HepG2 (cell line): ENCODE results near the gene CDC34. TPM values are rescaled to one million over a fixed set of nuclear protein-coding genes. Genes with fewer than 3 reads are reported as not detected.
A peak's percentile ranks its signal among the peaks of the same experiment; 100 is the strongest.

Experiments used
- ATF7 ChIP-seq, 2 experiments: fragments of 450-650 bp in 1 of 2; sonication (generic) in 1 of 2; formaldehyde crosslinking in 1 of 2; IDR thresholded peaks; 2 replicates each; pipeline versions ENCODE4 v1.4.0 to v1.6.1; 2016 to 2020; ENCODE audit warnings: antibody characterized with exemption in 1 of 2, mild to moderate bottlenecking in 1 of 2, missing genetic modification reagents in 1 of 2
- ATF7-NPFF ChIP-seq: sonication (generic); formaldehyde crosslinking; IDR thresholded peaks from 2 replicates; pipeline ENCODE4 v1.8.1; 2023; ENCODE audit warnings: mild to moderate bottlenecking, low read depth, missing genetic modification reagents, moderate library complexity
- CHCHD3 ChIP-seq: sonication (generic); formaldehyde crosslinking; IDR thresholded peaks from 2 replicates; pipeline ENCODE4 v1.8.0; 2022; ENCODE audit warnings: mild to moderate bottlenecking, missing genetic modification reagents, moderate library complexity
- EHMT2 ChIP-seq: fragments of 200-600 bp; sonication (generic); IDR thresholded peaks from 2 replicates; pipeline ENCODE4 v1.7.0; 2017; ENCODE audit warnings: antibody characterized with exemption, low read depth, low read length, borderline replicate concordance
- FOXO4 ChIP-seq: sonication (generic); formaldehyde crosslinking; conservative IDR thresholded peaks from 2 replicates; pipeline ENCODE4 v1.8.1; 2023; ENCODE audit warnings: missing genetic modification reagents
- KLF15 ChIP-seq: sonication (generic); formaldehyde crosslinking; IDR thresholded peaks from 2 replicates; pipeline ENCODE4 v1.8.1; 2023; ENCODE audit warnings: borderline replicate concordance, mild to moderate bottlenecking, inconsistent platforms, missing genetic modification reagents, mixed read lengths
- LRRFIP1 ChIP-seq: sonication (generic); formaldehyde crosslinking; conservative IDR thresholded peaks from 2 replicates; pipeline ENCODE4 v1.4.0; 2020; ENCODE audit warnings: missing genetic modification reagents
- MTA1 ChIP-seq: sonication (generic); formaldehyde crosslinking; IDR thresholded peaks from 2 replicates; pipeline ENCODE4 v1.4.0; 2020; ENCODE audit warnings: missing genetic modification reagents, mild to moderate bottlenecking, borderline replicate concordance
- MTF1 ChIP-seq: sonication (generic); formaldehyde crosslinking; IDR thresholded peaks from 2 replicates; pipeline ENCODE4 v1.5.0; 2020; ENCODE audit warnings: missing genetic modification reagents
- NFIB ChIP-seq: sonication (generic); formaldehyde crosslinking; IDR thresholded peaks from 2 replicates; pipeline ENCODE4 v1.9.0; 2021; ENCODE audit warnings: missing genetic modification reagents, mild to moderate bottlenecking, borderline replicate concordance
- POGZ ChIP-seq: sonication (generic); formaldehyde crosslinking; IDR thresholded peaks from 2 replicates; pipeline ENCODE4 v1.4.0; 2020; ENCODE audit warnings: mild to moderate bottlenecking, missing genetic modification reagents
- SMAD1 ChIP-seq: sonication (generic); formaldehyde crosslinking; IDR thresholded peaks from 2 replicates; pipeline ENCODE4 v1.4.0; 2020; ENCODE audit warnings: missing genetic modification reagents, low read depth, mild to moderate bottlenecking, borderline replicate concordance
- SRY ChIP-seq: sonication (generic); formaldehyde crosslinking; IDR thresholded peaks from 2 replicates; pipeline ENCODE4 v1.8.0; 2022; ENCODE audit warnings: mild to moderate bottlenecking, missing genetic modification reagents
- XRCC5 ChIP-seq: fragments of 200-400 bp; formaldehyde crosslinking; optimal IDR thresholded peaks from 2 replicates; pipeline ENCODE3; 2017; ENCODE audit warnings: mild to moderate bottlenecking, low read length
- ZBTB49 ChIP-seq: sonication (generic); formaldehyde crosslinking; IDR thresholded peaks from 2 replicates; pipeline ENCODE4 v1.4.0; 2020; ENCODE audit warnings: missing genetic modification reagents, borderline replicate concordance
- ZNF430 ChIP-seq: sonication (generic); formaldehyde crosslinking; IDR thresholded peaks from 2 replicates; pipeline ENCODE4 v1.9.0; 2021; ENCODE audit warnings: mild to moderate bottlenecking, missing genetic modification reagents
- ZNF446 ChIP-seq: sonication (generic); formaldehyde crosslinking; IDR thresholded peaks from 2 replicates; pipeline ENCODE4 v1.5.0; 2020; ENCODE audit warnings: mild to moderate bottlenecking, missing genetic modification reagents
- ZNF468 ChIP-seq: sonication (generic); formaldehyde crosslinking; IDR thresholded peaks from 2 replicates; pipeline ENCODE4 v1.8.0; 2022; ENCODE audit warnings: mild to moderate bottlenecking, moderate library complexity, missing genetic modification reagents
- ZNF512 ChIP-seq: sonication (generic); formaldehyde crosslinking; IDR thresholded peaks from 2 replicates; pipeline ENCODE4 v1.4.0; 2020; ENCODE audit warnings: mild to moderate bottlenecking, missing genetic modification reagents
- ZNF629 ChIP-seq: sonication (generic); formaldehyde crosslinking; conservative IDR thresholded peaks from 2 replicates; pipeline ENCODE4 v1.5.0; 2020; ENCODE audit warnings: missing genetic modification reagents
- ZSCAN9 ChIP-seq: IDR thresholded peaks from 2 replicates; pipeline ENCODE4 v1.6.1; 2016; ENCODE audit warnings: borderline replicate concordance
- polyA plus RNA-seq, 8 experiments: library from polyadenylated mRNA; depleted of rRNA in 3 of 8; stranded (reverse) in 7 of 8; unstranded in 1 of 8; fragments of >200 nt; fragmentation: Illumina TruSeq in 4 of 8; extraction: Trizol in 4 of 8; gene quantifications; 2 replicates each; pipeline versions ENCODE4 v1.2.1 to v1.2.3, GENCODE V29; 2011 to 2016; ENCODE audit warnings: low read depth in 4 of 8, missing spikeins in 1 of 8, mixed read lengths in 1 of 8; ENCODE audit not compliant: insufficient read depth in 1 of 8
- total RNA-seq, 5 experiments: library from RNA; depleted of rRNA; stranded (reverse); fragments of >200 nt; fragmentation: Illumina TruSeq; extraction: Trizol; gene quantifications; 2 replicates each; pipeline ENCODE4 v1.2.3, GENCODE V29; 2016; ENCODE audit warnings: low read depth in 1 of 5
- TF ChIP-seq, protein P1 (sequence below): sonication (generic); formaldehyde crosslinking; IDR thresholded peaks from 2 replicates; pipeline ENCODE4 v1.5.0; 2020; ENCODE audit warnings: mild to moderate bottlenecking, low read depth, missing genetic modification reagents, borderline replicate concordance

Gene CDC34
- total and polyA plus RNA-seq, 2 of the 13 experiments (the other 11 are each of a cell fraction or from before 2014, with no cell fraction given) = 138 to 150 TPM

DNA sequence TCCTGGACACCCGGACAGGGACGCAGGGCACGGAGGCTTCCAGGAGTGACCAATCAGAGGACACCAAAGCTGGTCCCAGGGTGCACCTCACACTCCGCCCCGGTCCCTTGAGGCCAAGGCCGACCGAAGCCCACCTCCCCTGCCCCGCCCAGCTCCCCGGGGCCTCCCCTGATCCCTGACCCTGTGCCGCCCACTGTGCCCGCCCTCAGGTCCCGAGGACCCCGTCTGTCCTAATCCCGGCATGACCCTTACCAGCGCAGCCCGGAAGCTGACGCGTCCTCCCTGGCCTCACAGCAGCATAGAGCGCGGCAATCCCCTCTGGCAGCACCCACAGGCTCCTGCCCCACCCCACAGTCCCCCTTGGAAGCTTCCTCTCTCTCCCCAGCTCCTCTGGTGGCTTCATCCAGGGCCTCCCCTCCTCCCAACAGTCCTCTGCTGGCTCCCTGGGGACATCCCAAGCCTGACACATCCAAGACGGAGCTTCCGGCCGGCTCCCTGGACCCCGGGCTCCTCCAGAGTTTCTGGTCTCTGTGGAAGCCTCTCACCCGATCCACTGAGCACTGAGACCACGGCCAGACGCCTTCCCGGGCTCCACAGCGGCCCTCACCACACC is 7.4 kb upstream of the CDC34 start (continued):
- TF ChIP-seq ZSCAN9 (CRISPR knock-in tag) (no peak), LRRFIP1 (CRISPR knock-in tag) (no peak), EHMT2 (no peak), SMAD1 (CRISPR knock-in tag) (no peak), ZNF512 (no peak), POGZ (CRISPR knock-in tag) (peak; percentile 83), ATF7 (IDR thresholded peaks at IDR 0.05) (no peak), ATF7 (CRISPR knock-in tag; IDR thresholded peaks at IDR 0.05) (no peak), XRCC5 (no peak), FOXO4 (CRISPR knock-in tag) (no peak), SRY (CRISPR knock-in tag) (no peak; the same call in 1 of the 2 replicates), MTF1 (no peak), ZNF629 (CRISPR knock-in tag) (no peak), MTA1 (peak; percentile 98), ATF7-NPFF (CRISPR knock-in tag) (no peak), KLF15 (CRISPR knock-in tag) (0 out of 2 replicates have a peak, but pooled peaks have one; percentile 51), ZNF430 (CRISPR knock-in tag) (peak; percentile 71; the same call in 1 of the 2 replicates), ZBTB49 (CRISPR knock-in tag) (no peak), NFIB (CRISPR knock-in tag) (no peak), CHCHD3 (CRISPR knock-in tag) (no peak), ZNF446 (no peak), ZNF468 (CRISPR knock-in tag) (no peak)
- TF ChIP-seq, protein P1, sequence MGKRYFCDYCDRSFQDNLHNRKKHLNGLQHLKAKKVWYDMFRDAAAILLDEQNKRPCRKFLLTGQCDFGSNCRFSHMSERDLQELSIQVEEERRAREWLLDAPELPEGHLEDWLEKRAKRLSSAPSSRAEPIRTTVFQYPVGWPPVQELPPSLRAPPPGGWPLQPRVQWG (CRISPR knock-in tag) = no peak
